HK-2 (cell line): ENCODE data around the gene MEF2C.
A peak's percentile ranks its signal among the peaks of the same experiment; 100 is the strongest.

Source experiments
- DNase-seq: peaks from one replicate; pipeline ENCODE4 v3.0.0-alpha.2; 2018; ENCODE audit not compliant: unreplicated experiment

The MEF2C gene

GRCh38 chr5:88760527-88760926 is 122.5 kb downstream of the MEF2C start:
- DNase-seq, result no peak

GRCh38 chr5:88758591-88758990 is 124.4 kb downstream of the MEF2C start:
- no peak for DNase-seq

GRCh38 chr5:88758184-88758583 is 124.8 kb downstream of the MEF2C start:
- DNase-seq, result no peak

- no peak for DNase-seq
Measured at GRCh38 chr5:88756953-88757352, 126.0 kb downstream of the MEF2C start.

- DNase-seq, result no peak
Measured at GRCh38 chr5:88748666-88749065, 134.3 kb downstream of the MEF2C start.

- DNase-seq, result no peak
Measured at GRCh38 chr5:88746438-88746882, 136.5 kb downstream of the MEF2C start.

GRCh38 chr5:88745093-88745696 is 137.8 kb downstream of the MEF2C start:
- no peak for DNase-seq

- DNase-seq, result no peak
Measured at GRCh38 chr5:88743231-88743834, 139.7 kb downstream of the MEF2C start.

- DNase-seq, result no peak
Measured at GRCh38 chr5:88741964-88742363, 141.0 kb downstream of the MEF2C start.

- no peak for DNase-seq
Measured at GRCh38 chr5:88740604-88741185, 142.3 kb downstream of the MEF2C start.

- DNase-seq, result no peak
Measured at GRCh38 chr5:88736494-88736893, 146.5 kb downstream of the MEF2C start.

- DNase-seq, result no peak
Measured at GRCh38 chr5:88734983-88735382, 148.0 kb downstream of the MEF2C start.

- no peak for DNase-seq
Measured at GRCh38 chr5:88734191-88734640, 148.8 kb downstream of the MEF2C start.

- no peak for DNase-seq
Measured at GRCh38 chr5:88732862-88733261, 150.1 kb downstream of the MEF2C start.

- no peak for DNase-seq
Measured at GRCh38 chr5:88732181-88732633, 150.8 kb downstream of the MEF2C start.

GRCh38 chr5:88729829-88730182 is 153.2 kb downstream of the MEF2C start:
- no peak for DNase-seq

- peak; percentile 26 for DNase-seq
Measured at GRCh38 chr5:88729084-88729828, 153.7 kb downstream of the MEF2C start.

- DNase-seq, result no peak
Measured at GRCh38 chr5:88727705-88728313, 155.2 kb downstream of the MEF2C start.

- DNase-seq, result no peak
Measured at GRCh38 chr5:88725454-88725853, 157.5 kb downstream of the MEF2C start.

- DNase-seq, result no peak
Measured at GRCh38 chr5:88724201-88724600, 158.8 kb downstream of the MEF2C start.

- no peak for DNase-seq
Measured at GRCh38 chr5:88722546-88723073, 160.4 kb downstream of the MEF2C start.

GRCh38 chr5:88719434-88719833 is 163.6 kb downstream of the MEF2C start:
- no peak for DNase-seq
